Spleen (tissue), 11 donors: ENCODE results near the gene PRUNE2. TPM values are rescaled to one million over a fixed set of nuclear protein-coding genes. Genes with fewer than 3 reads are reported as not detected.

Source experiments
- DNase-seq: peaks from one replicate; pipeline ENCODE4 v3.0.0-alpha.2; 2020
- H3K27ac ChIP-seq, 8 donors: fragments of 200-600 bp; sonication (generic) in 7 of 8; 1 replicate in 4 of 8; 2 replicates in 4 of 8; pipeline versions ENCODE4 v1.5.0 to v1.8.0; 2016 to 2021; ENCODE audit warnings: inconsistent platforms in 4 of 8, mild to moderate bottlenecking in 4 of 8, moderate library complexity in 1 of 8
- H3K27me3 ChIP-seq, 7 donors: fragments of 200-600 bp; sonication (generic) in 6 of 7; replicated peaks in 1 of 7; 1 replicate in 4 of 7; 2 replicates in 3 of 7; pipeline versions ENCODE4 v1.5.0 to v1.8.0; 2016 to 2021; ENCODE audit warnings: inconsistent platforms in 3 of 7, mild to moderate bottlenecking in 1 of 7
- H3K36me3 ChIP-seq, 6 donors: fragments of 200-600 bp; sonication (generic) in 5 of 6; 1 replicate in 4 of 6; 2 replicates in 2 of 6; pipeline versions ENCODE4 v1.5.0 to v1.8.0; 2016 to 2021; ENCODE audit warnings: inconsistent platforms in 2 of 6
- H3K4me1 ChIP-seq, 6 donors: fragments of 200-600 bp; sonication (generic) in 5 of 6; 1 replicate in 3 of 6; 2 replicates in 3 of 6; pipeline versions ENCODE4 v1.5.0 to v1.8.0; 2016 to 2021; ENCODE audit warnings: inconsistent platforms in 3 of 6
- H3K4me3 ChIP-seq, 8 donors: fragments of 200-600 bp; sonication (generic) in 7 of 8; 1 replicate in 4 of 8; 2 replicates in 4 of 8; pipeline versions ENCODE4 v1.5.0 to v1.8.0; 2016 to 2021; ENCODE audit warnings: inconsistent platforms in 4 of 8, mild to moderate bottlenecking in 4 of 8, moderate library complexity in 2 of 8
- H3K9me3 ChIP-seq, 8 donors: fragments of 200-600 bp; sonication (generic) in 7 of 8; 1 replicate in 4 of 8; 2 replicates in 4 of 8; pipeline versions ENCODE4 v1.5.0 to v1.8.0; 2016 to 2021; ENCODE audit warnings: inconsistent platforms in 4 of 8
- POLR2A ChIP-seq, 3 donors: fragments of 450-650 bp; IDR thresholded peaks; one replicate each; pipeline ENCODE4 v1.5.1; 2017; ENCODE audit warnings: antibody characterized with exemption in 3 of 3, mild to moderate bottlenecking in 1 of 3
- POLR2AphosphoS5 ChIP-seq, 3 donors: sonication (generic); formaldehyde crosslinking; IDR thresholded peaks; one replicate each; pipeline ENCODE4 v1.5.1; 2017; ENCODE audit warnings: antibody characterized with exemption in 3 of 3
- WGBS, 5 donors: extraction: QIAGEN DNeasy Blood & Tissue Kit in 3 of 5; methylation state at CpG; one replicate each; pipeline versions ENCODE4 v1.1.5 to v1.1.7; 2013 to 2018; 5-methylcytosine and 5-hydroxymethylcytosine counted together
- intact Hi-C: fragments of 100-400 bp; cut with DNase I; formaldehyde crosslinking; loops from one replicate; pipeline ENCODE4 v1.15.0; 2023; ENCODE audit warnings: low total_unique reads
- polyA plus RNA-seq, 3 donors: library from polyadenylated mRNA; stranded (reverse); fragments of 200-250 nt; gene quantifications; one replicate each; pipeline ENCODE4 v1.2.1, GENCODE V29; 2013
- total RNA-seq, 7 donors: library from RNA; depleted of rRNA in 3 of 7; stranded (reverse); fragments of >200 nt in 3 of 7; fragmentation: NEBNext Ultra II Directional in 4 of 7; extraction: Animal tissue kit (Norgen Biotek cat#: 25700) in 4 of 7; gene quantifications; one replicate each; pipeline versions ENCODE4 v1.1.0 to v1.2.1, GENCODE V29; 2016 to 2021
- TF ChIP-seq, protein P1 (sequence below), 11 experiments: fragments of 200-600 bp in 7 of 11; fragments of 450-650 bp in 4 of 11; sonication (generic) in 4 of 11; IDR thresholded peaks in 8 of 11; conservative IDR thresholded peaks in 3 of 11; 1 replicate in 7 of 11; 2 replicates in 4 of 11; pipeline versions ENCODE4 v1.4.0 to v1.8.0; 2016 to 2021; ENCODE audit warnings: antibody characterized with exemption in 11 of 11, inconsistent platforms in 4 of 11, mild to moderate bottlenecking in 1 of 11
- donor health status: healthy with polysubstance abuse.
- donor health status: DM: no; HTN: no; CAD: no; lungs with moderate emphysema.
- donor health status: DM: no; HTN: no; CAD: no.
- donor health status: Bipolar disorder and iron deficiency.
- donor health status: healthy.
- donor health status: DM: no; HTN: no; CAD: no.
- donor health status: DM: yes; HTN: yes; CAD: no.

Gene PRUNE2
- total and polyA plus RNA-seq, 10 donors, result 3.3 to 23.6 (median 14.0) TPM

DNA sequence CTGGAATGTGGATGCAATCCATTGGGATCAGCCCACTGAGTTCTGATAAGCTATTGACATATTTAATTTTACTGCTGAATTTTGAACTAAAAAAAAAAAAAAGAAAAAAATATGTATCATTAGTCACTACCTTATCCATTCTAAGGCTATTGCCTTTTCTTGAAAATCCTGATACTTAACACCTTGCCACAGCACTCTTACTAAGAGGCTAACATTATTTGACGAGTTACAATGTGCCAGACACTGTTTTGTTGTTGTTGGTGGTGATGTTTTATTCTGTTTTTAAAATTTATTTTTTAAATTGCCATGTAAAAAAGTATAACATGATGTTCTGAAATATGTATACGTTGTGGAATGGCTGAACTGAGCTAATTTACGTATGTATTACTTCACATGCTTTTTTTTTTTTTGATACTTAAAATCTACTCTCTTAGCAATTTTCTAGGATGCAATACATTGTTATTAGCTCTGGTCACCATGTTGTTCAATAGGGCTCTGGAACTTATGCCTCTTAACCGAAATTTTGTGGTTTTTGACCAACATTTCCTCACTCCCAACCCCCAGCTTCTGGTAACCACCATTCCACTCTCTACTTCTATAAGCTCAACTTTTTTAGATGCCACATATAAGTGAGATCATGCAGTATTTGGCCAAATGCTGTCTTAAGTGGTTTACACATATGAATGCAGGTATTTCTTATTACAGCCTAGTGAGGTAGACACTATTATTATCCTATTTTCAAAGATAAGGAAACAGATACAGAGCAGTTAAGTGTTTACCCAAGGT, 276.5 kb downstream of the PRUNE2 start:
- no peaks in the 10 kb centered on the region for H3K27me3 ChIP-seq
- peaks cover 0 to 45% (median 0%) of the 10 kb centered on the region in 6 donors for H3K36me3 ChIP-seq
- TF ChIP-seq, protein P1, sequence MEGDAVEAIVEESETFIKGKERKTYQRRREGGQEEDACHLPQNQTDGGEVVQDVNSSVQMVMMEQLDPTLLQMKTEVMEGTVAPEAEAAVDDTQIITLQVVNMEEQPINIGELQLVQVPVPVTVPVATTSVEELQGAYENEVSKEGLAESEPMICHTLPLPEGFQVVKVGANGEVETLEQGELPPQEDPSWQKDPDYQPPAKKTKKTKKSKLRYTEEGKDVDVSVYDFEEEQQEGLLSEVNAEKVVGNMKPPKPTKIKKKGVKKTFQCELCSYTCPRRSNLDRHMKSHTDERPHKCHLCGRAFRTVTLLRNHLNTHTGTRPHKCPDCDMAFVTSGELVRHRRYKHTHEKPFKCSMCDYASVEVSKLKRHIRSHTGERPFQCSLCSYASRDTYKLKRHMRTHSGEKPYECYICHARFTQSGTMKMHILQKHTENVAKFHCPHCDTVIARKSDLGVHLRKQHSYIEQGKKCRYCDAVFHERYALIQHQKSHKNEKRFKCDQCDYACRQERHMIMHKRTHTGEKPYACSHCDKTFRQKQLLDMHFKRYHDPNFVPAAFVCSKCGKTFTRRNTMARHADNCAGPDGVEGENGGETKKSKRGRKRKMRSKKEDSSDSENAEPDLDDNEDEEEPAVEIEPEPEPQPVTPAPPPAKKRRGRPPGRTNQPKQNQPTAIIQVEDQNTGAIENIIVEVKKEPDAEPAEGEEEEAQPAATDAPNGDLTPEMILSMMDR (IDR thresholded peaks at IDR 0.05 in 8 of 11, conservative IDR thresholded peaks at IDR 0.05 in 3 of 11), result no peak
- 37 to 55% (median 47%) methylated on average over 4 of the region's 4 CpGs for WGBS, 5 donors
- H3K4me1 ChIP-seq, result peaks cover 0 to 50% (median 11%) of the 10 kb centered on the region in 6 donors
- intact Hi-C loops, result no loop called here
- no peak for DNase-seq
- H3K4me3 ChIP-seq, result no peak overlapping the region
- H3K27ac ChIP-seq, result peak overlapping the region in 3 of 8 donors; percentile 4 to 54 (median 42)
- H3K9me3 ChIP-seq, result no peaks in the 10 kb centered on the region

DNA sequence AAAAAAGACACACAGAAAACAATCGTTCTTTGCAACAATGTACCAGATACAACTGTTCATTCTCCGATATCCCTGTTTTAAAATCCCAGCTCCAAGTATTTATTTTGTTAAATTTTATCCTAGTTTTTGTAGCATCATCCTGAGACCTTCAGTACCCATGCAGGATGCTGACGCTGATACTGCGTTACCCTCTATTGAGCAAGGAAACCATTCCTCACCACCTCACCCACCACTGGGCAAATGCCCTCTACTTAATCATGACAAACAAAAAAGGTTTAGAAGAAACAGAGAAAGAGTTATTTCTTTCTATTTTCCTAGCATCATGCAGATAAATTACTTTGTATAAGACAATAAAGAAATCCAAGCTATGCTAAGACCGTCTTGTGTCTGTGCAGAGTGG, 277.8 kb downstream of the PRUNE2 start:
- 76 to 88% (median 86%) methylated on average over 5 of the region's 5 CpGs for WGBS, 5 donors

GRCh38 chr9:76626980-76627379, 278.9 kb downstream of the PRUNE2 start:
- TF ChIP-seq, protein P1 (IDR thresholded peaks at IDR 0.05 in 8 of 11, conservative IDR thresholded peaks at IDR 0.05 in 3 of 11), result no peak
- TF ChIP-seq POLR2A (IDR thresholded peaks at IDR 0.05), result no peak
- TF ChIP-seq POLR2AphosphoS5 (IDR thresholded peaks at IDR 0.05), result no peak
- no peak for DNase-seq
- intact Hi-C loops, result no loop called here

More for the DNA sequence above, 277.8 kb downstream of the PRUNE2 start:
- TF ChIP-seq POLR2A (IDR thresholded peaks at IDR 0.05) (no peak), POLR2AphosphoS5 (IDR thresholded peaks at IDR 0.05) (no peak)
- TF ChIP-seq, protein P1 (IDR thresholded peaks at IDR 0.05 in 8 of 11, conservative IDR thresholded peaks at IDR 0.05 in 3 of 11), result no peak
- DNase-seq, result no peak
- intact Hi-C loops, result no loop called here
- no peaks in the 10 kb centered on the region for H3K27me3 ChIP-seq
- H3K9me3 ChIP-seq, result no peaks in the 10 kb centered on the region
- no peak overlapping the region for H3K4me3 ChIP-seq
- H3K4me1 ChIP-seq, result peaks cover 0 to 46% (median 11%) of the 10 kb centered on the region in 6 donors
- no peak overlapping the region for H3K27ac ChIP-seq
- H3K36me3 ChIP-seq, result peaks cover 0 to 42% (median 0%) of the 10 kb centered on the region in 6 donors

DNA sequence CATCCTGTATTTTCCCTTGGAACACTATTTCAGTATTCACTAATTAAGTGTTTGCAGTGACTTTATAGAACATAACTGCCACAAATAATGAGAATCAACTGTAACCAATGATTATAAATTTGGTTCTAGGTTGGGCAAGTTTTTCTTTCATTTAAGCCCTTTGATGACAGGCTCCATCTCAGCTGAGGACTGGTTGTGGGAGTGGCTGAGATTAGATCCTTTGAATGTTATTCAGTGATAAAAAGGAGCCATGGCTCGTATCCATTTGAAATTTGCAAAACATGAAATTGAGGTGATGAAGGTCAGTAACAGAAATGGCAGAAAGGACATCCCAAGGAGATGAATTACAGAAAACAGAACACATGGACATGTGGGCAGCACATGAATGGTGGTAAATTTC, 279.8 kb downstream of the PRUNE2 start:
- peaks cover 0 to 25% (median 0%) of the 10 kb centered on the region in 6 donors for H3K36me3 ChIP-seq
- H3K4me3 ChIP-seq, result no peak overlapping the region
- no peaks in the 10 kb centered on the region for H3K27me3 ChIP-seq
- TF ChIP-seq, protein P1 (IDR thresholded peaks at IDR 0.05 in 8 of 11, conservative IDR thresholded peaks at IDR 0.05 in 3 of 11), result no peak
- TF ChIP-seq POLR2AphosphoS5 (IDR thresholded peaks at IDR 0.05) (no peak), POLR2A (IDR thresholded peaks at IDR 0.05) (no peak)
- no peak overlapping the region for H3K27ac ChIP-seq
- 63 to 89% (median 76%) methylated on average over 1 of the region's 1 CpG for WGBS, 5 donors
- H3K4me1 ChIP-seq, result peaks cover 0 to 45% (median 11%) of the 10 kb centered on the region in 6 donors
- intact Hi-C loops, result no loop called here
- H3K9me3 ChIP-seq, result no peaks in the 10 kb centered on the region
- no peak for DNase-seq

More at GRCh38 chr9:76626980-76627379, 278.9 kb downstream of the PRUNE2 start:
- Histone ChIP-seq H3K4me3 (no peak overlapping the region), H3K4me1 (peaks cover 0 to 46% (median 11%) of the 10 kb centered on the region in 6 donors), H3K9me3 (no peaks in the 10 kb centered on the region), H3K36me3 (peaks cover 0 to 34% (median 0%) of the 10 kb centered on the region in 6 donors), H3K27ac (no peak overlapping the region), H3K27me3 (no peaks in the 10 kb centered on the region)
- WGBS, 5 donors, result 69 to 78% (median 75%) methylated on average over 7 of the region's 7 CpGs
